ENCODE measurements around the gene KLF13.
"Not testable (repeated sequence)": the region's sequence is repeated elsewhere in the genome, so short reads cannot be mapped to it uniquely, and the experiment has no call there.

Gene KLF13

DNA sequence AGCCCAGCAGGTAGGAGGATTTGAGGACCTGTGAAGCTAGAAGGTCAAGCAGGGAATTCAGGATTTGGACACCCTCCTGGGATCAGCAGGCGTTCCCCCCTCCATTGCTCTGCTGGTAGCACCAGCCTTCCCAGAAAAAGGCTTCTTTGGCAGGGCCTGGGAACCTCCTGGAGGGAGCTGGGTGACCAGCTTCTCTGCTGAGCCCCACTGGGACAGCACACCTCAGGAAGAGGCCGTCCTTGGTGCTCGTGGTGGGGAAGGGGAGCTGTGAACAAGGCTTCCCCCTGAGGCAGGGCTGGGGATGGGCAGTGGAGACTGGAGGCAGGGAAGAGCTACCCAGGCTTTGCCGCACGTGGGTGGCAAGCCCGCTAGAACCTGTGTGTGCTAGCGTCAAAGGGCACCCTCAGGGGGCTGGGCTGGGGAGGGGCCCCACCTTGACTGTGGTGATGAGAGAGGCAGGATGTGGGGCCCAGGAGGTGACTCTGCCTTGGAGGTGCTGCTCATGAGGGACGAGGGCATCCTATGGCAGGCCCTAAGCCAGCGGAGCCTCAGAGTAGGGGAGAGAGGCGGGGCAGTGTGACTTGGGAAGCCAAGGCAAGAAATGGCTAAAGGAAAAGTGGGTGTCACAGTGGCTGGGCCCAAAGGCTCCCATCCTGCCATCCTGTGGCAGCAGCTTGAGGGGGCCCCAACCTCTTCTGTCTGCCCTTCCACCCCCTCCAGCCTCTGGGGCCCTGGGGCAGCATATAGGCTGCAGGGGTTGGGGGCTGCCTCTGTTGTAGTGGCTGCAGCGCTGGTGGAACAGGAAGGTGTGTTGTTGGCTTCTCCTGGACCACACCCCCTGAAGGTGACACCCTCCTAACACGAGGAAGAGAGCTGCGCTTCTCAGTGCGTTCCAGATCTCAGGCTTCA lies 20.7 kb downstream of the KLF13 start:
- DNase-seq (ENCODE audit: low read depth), result no peak

DNA sequence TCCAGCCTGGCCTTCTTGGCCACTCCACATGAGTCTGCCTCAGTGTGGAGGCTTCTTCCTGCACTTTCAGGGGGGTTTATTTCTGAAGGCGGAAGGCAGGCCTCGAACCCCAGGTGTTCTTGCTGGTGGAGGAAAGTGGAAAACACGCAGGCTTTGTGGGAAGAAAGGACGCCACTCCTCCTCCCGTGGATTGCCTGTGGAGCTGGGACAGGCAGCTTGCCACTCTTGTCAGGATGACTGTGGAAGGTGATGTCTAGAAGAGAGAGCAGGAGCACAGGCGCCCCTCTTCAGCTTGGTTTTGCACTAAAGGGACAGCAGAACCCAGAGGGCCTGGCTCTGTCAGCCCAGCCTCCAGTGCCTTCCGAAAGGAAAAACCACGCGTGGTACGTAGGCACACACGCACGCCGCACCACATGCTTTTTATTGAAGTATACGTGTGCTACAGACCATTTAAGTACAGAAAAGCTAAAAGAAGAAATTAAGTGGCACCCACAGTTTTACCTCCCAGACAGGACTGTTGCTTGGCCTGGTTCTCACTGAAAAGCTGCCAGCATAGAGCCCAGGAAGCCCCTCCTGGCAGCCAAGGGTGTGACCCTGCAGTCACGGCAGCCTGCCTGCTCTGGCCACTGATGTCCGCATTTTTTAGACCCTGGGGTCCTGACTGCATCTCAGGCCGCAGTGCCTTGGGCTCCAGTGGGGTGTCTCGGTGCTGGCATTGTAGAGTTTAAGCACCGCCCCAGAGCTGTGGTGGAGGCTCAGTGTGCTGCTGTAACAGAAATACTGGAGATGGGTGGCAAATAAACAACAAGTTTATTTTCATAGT lies 21.6 kb downstream of the KLF13 start:
- DNase-seq (ENCODE audit: low read depth), result no peak

DNA sequence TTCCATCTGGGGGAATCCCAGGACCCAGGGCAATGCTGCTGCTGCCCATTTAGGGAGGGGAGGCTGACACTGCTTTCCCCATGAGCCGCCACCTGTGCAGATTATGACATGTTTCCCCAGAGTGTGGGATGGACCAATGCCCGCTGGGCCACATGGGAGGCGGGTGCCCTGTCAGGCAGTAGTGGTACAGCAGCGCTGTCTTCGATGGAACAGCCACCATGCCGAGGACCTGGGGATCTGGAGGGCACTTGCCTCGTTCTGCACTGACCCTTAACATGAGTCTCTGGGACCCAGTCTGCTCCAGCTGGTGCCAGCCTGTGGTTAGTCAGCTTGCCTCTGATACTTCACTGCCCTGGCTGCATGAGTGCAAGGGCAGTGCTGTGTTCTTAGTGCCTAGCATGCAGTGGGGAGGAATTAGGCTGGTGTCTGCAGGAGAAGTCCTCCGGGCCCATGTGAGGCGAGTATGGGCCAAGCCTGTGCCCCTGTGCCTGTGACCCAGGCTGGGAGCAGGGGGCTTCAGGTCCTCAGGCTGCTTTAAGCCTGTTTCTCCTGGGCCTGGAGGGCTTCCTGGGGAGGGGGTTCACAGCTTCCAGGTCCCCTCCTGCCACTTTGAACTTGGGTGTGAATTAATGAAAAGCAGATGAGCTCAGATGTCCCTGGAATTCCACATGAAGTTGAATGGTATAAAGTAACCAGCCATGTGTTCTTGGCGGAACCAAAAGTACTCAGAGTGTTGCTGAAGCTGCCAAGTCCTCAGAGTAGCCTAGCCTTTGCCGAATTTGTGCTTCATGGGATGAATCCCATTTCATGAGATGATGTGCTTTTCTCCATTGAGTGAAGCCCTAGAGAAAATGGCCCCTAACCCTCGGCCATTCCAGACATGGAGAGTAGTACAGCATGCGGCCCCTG lies 22.9 kb downstream of the KLF13 start:
- no peak for DNase-seq (ENCODE audit: low read depth)

DNA sequence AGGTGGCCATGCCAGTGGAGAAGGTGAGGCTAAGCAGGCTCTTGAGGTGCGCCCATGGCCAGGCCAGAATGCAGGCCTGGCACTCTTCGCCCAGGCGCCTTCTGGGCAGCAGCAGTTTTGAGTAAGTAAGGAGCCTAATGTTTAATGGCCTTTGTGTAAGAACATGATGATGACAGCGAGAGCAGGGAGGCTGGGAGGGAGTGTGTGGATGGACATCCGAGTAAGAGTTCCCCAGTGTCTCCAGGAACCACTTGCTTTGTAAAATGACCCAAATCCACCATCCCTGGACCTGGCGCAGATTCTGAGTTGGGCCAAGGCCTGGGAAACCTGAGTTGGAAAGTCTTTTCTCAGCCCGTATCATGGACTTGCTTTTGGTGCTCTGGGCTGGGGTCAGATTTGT lies 24.1 kb downstream of the KLF13 start:
- no peak for DNase-seq (ENCODE audit: low read depth)

DNA sequence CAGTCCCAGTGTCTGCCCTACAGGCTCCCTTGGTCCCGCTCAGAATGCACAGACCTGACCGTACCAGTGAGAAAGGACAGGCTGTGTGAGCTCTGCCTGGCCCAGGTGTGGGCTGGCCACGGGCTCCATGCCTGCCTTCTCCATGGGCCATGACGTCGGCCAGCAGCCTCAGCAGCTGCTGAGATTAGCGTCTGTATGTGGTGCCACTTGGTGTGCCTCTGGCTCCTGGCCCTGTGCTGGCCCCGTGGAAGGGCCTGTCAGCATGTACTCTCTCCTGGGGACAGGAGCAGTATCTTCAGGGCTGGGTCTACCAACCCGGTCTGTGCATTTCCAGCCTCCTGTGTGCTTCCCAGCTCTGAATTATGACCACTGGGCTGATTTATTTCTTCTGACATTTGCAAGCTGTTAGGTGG lies 25.7 kb downstream of the KLF13 start:
- DNase-seq (ENCODE audit: low read depth), result no peak

DNA sequence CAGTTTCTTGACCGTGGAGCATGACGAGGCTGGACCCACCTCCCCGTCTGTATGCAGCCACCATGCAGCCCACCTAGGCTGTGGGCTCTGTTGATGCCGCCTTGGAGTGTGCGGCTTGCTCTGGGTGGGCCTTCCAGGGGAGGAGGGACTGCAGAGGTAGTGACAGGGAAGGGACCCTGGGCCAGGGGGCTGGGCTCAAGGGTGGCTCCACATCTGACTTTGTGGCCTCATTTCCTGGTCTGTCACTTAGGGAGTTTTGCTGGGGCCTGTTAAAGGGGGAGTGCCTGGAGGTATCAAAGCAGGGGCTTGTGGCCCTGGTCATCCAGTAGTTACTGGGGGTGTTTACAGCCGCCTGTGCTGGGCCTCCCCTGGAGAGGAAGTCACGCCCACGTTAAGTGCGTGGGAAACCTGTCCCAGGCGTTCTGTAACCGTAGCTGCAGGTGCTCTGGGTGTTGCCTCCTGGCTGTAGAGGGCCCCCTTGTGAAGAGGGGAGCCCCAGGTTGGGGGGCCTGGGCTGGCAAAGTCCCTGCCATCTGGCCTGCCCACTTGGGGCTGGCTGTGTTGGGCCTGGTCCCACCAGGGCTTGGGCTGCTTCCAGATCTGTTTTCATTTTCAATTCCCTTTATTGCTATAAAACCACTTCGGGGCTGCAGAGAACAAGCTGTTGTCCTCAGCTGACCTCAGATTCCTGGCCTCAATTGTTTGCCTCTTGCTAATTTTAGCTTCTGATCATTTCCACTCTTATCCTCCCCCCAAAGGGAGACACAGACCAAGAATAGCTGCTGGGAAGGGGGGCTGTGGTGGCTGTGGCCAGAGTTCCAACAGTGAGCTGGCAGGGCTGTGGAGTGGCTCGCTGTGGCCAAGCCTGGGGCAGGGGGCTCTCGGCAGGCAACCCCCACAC lies 26.5 kb downstream of the KLF13 start:
- DNase-seq (ENCODE audit: low read depth), result peak; percentile 67

DNA sequence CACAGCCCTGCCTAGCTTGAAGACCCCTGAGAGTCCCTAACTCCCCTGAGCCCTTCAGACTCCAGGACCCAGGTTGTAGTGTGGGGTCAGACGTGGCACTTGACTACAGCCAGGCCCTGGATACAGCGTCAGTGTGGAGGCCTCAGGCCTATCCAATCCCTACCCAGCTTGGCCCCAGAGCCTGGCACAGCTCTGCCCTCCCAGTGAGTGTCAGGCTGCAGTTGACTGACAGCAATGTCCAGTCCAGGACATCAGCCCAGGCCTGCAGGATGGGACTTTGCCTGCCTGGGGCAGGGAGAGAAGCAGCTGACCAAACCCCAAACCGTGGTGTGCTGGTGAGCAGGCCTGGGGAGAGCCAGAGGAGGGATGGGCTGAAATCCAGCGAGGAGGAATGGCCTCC lies 27.3 kb downstream of the KLF13 start:
- no peak for DNase-seq (ENCODE audit: low read depth)

DNA sequence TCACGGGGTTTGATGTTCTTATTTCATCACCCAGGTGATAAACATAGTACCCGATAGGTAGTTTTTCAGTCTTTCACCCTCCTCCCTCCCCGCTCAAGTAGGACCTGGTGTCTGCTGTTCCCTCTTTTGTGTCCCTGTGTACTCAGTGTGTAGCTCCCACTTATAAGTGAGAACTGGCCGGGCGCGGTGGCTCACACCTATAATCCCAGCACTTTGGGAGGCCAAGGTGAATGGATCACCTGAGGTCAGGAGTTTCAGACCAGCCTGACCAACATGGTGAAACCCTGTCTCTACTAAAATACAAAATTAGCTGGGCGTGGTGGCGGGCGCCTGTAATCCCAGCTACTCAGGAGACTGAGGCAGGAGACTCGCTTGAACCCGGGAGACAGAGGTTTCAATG lies 29.5 kb downstream of the KLF13 start:
- DNase-seq (ENCODE audit: low read depth), result not testable (repeated sequence)

DNA sequence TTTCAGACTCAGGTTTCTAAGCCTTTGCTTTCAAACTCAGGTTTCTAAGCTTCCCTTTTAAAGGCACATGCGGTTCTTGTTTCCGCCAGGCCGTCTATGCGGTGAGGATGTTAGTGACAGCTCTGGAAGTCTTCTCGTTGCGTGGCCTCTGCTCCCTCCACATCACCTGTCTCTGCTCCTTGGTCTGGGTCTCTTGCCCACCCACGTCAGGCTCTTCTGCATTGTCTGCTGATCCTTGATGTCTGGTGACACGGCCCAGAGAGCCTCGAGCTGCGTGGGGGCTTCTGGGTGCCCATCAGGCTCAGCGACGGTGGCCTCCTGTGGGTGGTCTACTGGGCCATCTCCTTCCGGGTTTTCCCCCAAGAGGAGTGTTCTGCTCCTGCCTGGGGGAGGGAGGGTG lies 30.5 kb downstream of the KLF13 start:
- DNase-seq (ENCODE audit: low read depth), result no peak

DNA sequence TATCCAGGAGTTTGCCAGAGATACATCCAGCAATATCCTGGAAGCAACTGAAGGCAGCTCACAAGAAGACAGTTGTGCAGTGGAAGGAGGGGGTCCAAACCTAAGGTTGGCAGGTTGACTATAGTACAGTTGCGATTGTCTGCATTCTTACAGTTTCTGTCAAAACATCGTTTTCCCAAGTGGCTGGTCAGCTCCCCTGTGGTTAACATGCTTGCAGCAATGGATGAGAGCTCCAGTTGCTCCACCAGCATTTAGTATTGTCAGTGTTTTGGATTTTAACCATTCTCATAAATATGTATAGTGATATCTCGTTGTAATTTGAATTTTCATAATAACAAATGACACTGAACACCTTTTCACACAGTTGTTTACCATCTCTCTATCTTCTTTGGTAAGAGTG lies 31.5 kb downstream of the KLF13 start:
- DNase-seq (ENCODE audit: low read depth), result no peak

DNA sequence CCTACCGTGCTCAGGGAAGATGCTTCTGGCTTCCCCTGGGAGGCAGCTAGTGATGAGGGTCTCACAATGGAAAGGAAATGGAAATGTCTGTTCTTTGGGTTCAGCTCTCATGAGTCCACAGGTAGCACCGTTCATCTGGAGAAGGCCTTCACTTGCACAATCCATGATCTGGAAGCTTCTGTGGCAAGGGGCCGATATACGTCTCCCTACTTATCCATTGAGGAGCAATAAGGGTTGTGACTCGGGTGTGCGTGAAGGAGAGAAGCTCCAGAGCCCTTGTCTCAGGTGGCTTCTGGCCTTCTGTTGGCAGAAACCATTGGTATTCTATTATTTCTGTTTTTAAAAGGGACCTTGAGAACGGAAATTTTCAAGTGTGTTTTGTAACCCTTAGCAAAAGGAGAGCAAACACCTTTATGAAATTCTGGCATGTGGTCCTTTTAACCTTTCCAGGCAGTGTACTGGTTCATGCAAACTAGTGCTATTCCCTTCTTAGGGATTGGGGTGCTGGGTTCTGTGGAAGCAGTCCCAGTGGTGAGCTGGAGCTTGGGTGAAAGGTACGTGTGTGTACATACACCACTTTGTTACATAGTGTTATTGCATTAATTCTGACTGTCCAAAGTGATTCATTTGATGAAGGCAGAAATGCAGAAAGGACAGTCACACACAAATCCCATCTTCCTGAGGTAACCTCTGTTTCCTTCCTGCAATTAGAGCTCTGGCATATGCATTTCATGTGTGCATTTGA lies 32.5 kb downstream of the KLF13 start:
- DNase-seq (ENCODE audit: low read depth), result no peak

DNA sequence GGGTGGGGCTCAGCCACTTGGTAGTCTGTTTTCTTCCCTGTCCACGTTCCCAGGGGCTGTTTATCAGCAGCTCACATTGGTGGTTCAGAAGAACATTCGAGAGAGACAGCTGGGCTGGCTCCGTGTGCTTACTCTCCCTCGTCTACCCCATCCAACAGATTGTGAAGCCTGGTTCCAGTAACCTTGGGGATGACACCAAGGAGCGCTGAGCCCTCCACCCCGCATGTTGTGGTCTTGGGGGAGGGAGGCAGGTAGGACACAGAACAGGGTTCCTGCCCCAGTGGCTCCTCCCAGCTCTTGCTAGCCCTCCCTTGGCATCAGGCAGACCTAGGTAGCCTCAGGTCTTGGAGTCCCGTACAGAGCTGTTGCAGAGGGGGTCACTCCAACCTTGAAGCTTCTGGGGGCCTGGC lies 33.1 kb downstream of the KLF13 start:
- DNase-seq (ENCODE audit: low read depth), result no peak

DNA sequence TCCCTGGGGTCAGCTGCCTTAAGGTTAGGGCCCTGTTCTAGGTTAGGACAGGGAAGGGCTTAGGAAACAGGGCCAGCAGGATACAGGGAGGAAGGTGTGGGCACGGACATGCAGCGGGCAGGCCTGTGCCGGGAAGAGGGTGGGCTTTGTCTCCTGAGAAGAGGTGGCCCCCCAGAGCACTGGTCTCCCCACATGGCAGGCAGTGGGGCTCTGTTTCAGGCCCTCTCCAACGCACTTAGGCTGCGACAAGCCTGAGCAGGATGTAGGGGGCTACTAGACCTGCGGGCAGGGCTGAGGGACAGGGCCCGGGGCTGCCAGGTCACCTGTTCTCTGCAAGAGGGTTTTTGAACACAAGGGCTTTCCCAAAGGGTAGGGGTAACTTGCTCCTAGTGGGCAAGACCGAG lies 33.5 kb downstream of the KLF13 start:
- DNase-seq (ENCODE audit: low read depth), result no peak

DNA sequence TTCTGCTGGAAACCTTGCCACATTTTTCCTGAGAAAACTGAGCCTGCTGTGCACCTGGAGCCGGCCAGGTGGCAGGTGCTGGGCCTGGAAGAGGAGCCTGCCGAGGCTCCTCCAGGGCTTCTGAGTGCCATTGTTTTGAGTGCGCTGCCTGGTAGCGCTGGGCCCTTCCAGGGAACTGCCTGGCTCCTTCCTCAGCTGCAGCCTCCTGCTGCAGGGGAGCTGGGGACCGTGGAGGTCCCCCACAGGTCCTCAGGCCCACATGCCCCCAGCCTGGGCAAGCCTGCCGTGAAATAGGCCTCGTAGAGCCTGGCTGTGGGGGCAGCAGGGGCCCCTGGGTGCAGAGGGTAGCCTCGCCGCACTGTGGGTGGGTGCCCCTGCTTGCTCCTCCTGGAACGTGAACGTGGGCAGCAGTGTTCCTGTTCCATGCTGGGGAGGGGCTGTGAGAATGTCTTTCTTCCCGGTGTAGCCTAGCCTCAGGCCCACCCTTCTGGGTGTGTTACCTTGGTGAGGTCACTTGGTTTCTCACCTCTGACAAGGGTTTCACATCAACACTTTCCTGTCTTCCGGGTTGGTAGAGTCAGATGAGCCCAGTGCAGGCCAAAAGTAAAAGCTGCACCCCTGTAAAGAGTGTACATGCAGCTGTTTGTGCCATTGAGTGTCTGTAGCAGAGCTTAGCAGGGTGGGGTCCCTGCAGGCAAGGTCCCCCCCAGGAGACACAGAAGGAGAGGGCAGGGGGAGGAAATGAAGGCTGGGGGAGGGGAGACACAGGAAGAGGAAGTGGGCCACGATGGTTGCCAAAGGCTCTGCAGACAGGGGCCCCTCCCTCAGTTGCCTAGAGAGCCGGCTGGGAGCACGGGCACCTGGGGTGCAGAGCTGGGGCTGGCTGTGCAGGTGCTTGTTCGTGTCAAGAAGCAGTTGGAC lies 34.5 kb downstream of the KLF13 start:
- no peak for DNase-seq (ENCODE audit: low read depth)

DNA sequence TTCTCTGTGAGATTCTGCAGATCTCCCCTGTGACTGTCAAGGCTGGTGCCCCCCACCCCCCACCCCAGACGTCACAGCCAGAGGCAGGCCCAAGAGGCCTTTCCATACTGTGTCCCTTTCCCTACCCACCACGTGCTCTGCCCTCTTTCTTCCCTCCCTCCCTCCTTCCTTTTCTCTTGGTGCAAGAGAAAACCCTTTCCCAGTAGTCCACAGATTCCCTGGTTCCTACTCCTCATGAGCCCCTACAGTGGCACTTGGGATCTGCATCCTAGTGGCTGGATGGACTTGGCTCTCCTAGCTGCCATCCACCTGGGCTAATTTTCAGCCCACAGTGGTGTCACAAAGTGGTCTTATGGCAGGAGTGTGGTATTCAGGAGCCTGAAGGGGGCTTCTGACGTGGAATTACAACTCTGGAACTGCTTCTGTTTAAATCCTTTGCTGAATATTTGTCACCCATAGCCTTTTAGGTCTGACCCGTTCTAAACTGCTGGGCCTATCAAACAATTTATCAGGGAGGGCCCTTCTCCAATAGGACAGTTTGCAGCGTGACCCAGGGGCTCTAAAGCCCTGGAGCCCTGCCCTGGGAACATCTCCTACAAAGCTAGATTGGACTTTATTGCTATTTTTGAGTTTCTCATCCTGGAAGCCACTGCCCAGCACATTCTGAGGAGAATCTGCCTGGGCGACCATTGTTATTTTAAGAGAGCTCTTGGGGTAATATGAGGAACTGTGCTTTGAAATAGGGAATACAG lies 35.3 kb downstream of the KLF13 start:
- DNase-seq (ENCODE audit: low read depth), result no peak

DNA sequence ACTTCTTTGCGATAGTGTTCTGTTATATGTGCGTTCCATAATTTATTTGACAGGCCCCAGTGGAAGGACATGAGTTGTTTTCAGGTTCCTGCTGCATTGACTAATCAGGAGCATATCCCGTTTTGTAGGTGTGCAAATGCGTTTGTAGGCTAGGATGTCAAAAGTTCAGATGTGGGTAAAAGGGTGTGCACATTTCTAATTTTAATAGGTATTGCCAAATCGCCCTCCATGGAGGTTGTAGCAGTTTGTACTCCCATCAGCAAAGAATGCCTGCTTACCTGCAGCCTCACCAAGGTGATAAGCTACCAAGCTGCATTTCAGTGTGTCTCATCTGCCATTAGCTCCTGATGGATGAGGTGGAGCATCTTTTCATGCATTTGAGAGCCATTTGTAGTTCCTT lies 36.3 kb downstream of the KLF13 start:
- no peak for DNase-seq (ENCODE audit: low read depth)

DNA sequence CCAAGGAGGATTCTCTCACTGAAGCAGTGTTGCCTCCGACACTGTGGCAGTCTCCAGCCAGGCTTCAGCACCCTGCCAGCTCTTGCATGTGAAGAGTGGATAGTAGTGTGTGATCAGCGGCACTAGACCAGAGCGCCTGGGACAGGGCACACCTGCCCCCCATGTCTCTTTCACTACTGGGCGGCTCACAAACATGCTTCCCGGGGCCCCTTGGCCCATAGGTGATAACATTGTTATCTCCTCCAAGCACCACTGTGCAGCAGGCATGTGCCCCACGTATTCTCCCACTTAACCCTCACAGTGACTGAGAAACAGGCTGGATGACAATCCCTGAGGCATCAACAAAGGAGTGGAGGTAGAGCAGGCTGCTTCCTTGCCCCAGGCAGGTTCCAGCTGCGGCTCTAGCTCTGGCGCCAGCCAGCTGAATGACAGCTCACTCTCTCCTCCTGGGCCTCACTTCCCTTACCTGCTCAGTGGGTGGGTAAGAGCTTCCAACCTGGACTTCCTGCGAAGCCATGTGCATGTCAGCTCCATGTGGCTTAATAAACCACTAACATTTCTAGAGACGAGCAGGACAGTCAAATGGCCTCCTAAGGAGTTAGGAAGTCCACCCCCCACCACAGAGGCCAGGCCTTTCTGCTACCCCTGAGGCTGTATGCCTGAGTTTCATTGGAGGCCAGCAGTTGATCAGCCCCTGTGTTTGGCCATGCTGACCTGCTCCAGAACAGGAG lies 37.8 kb downstream of the KLF13 start:
- DNase-seq (ENCODE audit: low read depth), result no peak

Measured in fibroblast of the conjunctiva (primary cell).